T-helper 17 cell (primary cell): ENCODE results near the gene DHODH. TPM values are rescaled to one million over a fixed set of nuclear protein-coding genes. Genes with fewer than 3 reads are reported as not detected.
"Not testable (repeated sequence)": the region's sequence is repeated elsewhere in the genome, so short reads cannot be mapped to it uniquely, and the experiment has no call there.

Experiments used
- ATAC-seq: fragments of 150-1000 bp; cut with Tn5 transposase; 2 replicates; pipeline ENCODE4 v1.10.0; 2021; ENCODE audit warnings: mild to moderate bottlenecking, moderate library complexity
- DNase-seq, 3 donors: peaks; one replicate each; pipeline versions ENCODE4 v3.0.0 to v3.0.0-alpha.2; 2020 to 2021
- H3K9me3 ChIP-seq: one replicate; pipeline ENCODE4 v1.7.0; 2013; ENCODE audit warnings: low read length, mild to moderate bottlenecking; ENCODE audit not compliant: control insufficient read depth, poor library complexity, severe bottlenecking
- H3K27ac Mint-ChIP-seq: one replicate; pipeline ENCODE4 v1.8.0; 2022; ENCODE audit warnings: mild to moderate bottlenecking, moderate library complexity, mixed read lengths
- H3K27me3 Mint-ChIP-seq: one replicate; pipeline ENCODE4 v1.8.0; 2022; ENCODE audit warnings: mixed read lengths
- H3K36me3 Mint-ChIP-seq: one replicate; pipeline ENCODE4 v1.8.0; 2022; ENCODE audit warnings: low read depth, mixed read lengths
- H3K4me1 Mint-ChIP-seq: one replicate; pipeline ENCODE4 v1.8.0; 2022; ENCODE audit warnings: mild to moderate bottlenecking, mixed read lengths
- H3K4me3 Mint-ChIP-seq: one replicate; pipeline ENCODE4 v1.8.0; 2022; ENCODE audit warnings: mild to moderate bottlenecking, moderate library complexity, mixed read lengths
- total RNA-seq, 4 donors: library from RNA in 2 of 4; stranded (reverse) in 2 of 4; gene quantifications; one replicate each; pipeline ENCODE4 v1.2.3 and lab custom pipeline; 2022 to 2026

The DHODH gene
- total RNA-seq, 2 donors from 2014 or later, result 5.0 to 5.9 TPM

DNA sequence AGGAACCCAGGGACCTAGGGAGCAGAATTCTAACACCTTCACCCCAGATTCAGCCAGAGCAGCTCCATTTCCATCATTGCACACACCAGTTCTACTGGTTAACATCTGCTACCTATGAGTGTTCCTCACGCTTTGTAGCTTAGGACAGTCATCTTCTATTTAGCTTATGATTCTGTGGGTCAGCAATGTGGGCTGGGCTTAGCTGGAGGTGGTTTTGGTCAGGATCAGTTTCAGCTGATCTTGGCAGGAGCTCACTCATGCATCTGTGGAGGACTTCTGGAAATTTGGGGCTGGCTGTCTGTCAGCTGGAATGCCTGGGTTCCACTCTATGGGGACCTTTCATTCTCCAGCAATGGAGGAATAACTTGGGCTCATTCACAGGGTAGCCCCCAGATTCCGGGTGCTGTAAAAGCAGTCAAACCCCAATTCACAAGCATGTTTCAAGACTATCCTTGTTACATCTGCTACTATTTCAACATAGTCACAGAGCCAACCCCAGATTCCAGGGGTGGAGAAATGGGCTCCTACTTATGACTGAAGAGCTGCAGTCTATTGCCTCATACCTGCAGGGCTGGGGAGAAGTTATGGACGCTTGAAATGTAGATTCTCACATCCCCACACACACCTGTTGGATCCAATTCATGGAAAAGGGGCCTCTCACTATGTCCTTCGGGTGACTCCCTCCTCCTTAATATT is 42.4 kb downstream of the DHODH start:
- ATAC-seq (no peak), DNase-seq (no peak)
- H3K9me3 ChIP-seq, result no peaks in the 10 kb centered on the region
- Mint-ChIP-seq H3K4me1 (no peaks in the 10 kb centered on the region), H3K36me3 (peaks cover 2% of the 10 kb centered on the region), H3K27me3 (no peaks in the 10 kb centered on the region), H3K27ac (no peak overlapping the region), H3K4me3 (no peak overlapping the region)

DNA sequence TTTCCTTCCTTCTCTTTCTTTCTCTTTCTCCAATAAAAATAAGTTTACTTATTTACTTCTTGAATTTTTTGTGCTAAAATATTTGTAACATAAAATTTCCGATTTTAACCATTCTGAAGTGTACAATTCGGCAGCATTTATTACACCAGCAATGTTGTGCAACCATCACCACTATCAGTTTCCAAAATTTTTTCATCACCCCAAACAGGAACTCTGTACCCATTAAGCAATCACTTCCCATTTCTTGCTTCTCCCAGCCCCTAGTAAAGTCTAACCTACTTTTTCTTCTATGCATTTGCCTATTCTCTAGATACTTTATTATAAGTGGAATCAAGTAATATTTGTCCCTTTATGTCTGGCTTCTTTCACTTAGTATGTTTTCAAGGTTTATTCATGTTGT is 43.3 kb downstream of the DHODH start:
- DNase-seq (no peak), ATAC-seq (no peak)
- Mint-ChIP-seq H3K4me1 (no peaks in the 10 kb centered on the region), H3K27me3 (no peaks in the 10 kb centered on the region), H3K4me3 (no peak overlapping the region), H3K27ac (peak overlapping the region; percentile 24), H3K36me3 (peaks cover 2% of the 10 kb centered on the region)
- no peaks in the 10 kb centered on the region for H3K9me3 ChIP-seq

DNA sequence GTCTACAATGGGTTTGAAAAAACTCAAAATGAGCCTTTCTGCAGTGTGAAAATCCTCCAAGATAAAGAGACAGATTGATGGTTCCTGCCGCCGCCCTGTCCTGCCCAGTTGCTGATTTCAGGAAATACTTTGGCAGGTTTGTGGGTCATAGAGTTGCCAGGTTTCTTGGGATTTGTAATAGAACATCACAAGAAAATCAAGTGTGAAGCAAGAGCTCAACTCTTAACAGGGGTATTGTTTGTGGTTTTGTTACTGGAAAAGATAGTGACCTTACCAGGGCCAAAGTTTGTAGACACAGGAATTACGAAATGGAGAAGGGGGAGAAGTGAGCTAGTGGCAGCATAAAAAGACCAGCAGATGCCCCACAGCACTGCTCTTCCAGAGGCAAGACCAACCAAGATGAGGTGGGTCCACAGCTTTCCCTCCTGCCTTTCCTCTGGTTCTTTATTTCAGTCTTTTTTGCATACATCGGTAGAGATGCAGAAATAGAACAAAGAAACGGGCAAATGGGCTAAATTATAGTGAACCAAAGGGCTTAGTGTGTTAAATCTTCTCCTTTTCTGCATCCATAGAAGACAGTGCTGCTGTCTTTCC is 45.8 kb downstream of the DHODH start, which contains the start of gene HP:
Gene HP (plus strand): TSS at position 252 of the 594 bp plus-strand sequence. CDS start 148 bp downstream, at position 400.
- H3K36me3 Mint-ChIP-seq, DNase-seq, H3K4me3 Mint-ChIP-seq, H3K27ac Mint-ChIP-seq, H3K27me3 Mint-ChIP-seq, ATAC-seq, H3K9me3 ChIP-seq, H3K4me1 Mint-ChIP-seq: not testable (repeated sequence)

DNA sequence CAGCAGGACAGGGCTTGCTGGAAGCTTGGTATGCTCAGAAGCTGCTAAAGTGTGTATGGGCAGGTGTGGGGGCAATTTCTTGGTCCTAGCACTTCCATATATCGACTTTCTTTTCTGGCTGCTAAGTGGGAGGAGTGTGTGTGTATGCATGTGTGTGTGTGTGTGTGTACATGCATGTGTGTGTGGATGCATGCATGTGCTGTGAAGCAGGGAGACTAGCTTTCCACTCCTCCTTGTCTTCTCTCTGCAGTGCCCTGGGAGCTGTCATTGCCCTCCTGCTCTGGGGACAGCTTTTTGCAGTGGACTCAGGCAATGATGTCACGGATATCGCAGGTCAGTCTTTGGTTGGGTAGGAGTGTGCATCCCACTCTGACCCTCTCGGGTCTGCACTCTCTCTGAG is 47.4 kb downstream of the DHODH start:
- Mint-ChIP-seq H3K4me1 (peaks cover 2% of the 10 kb centered on the region), H3K27ac (peak overlapping the region; percentile 9), H3K27me3 (no peaks in the 10 kb centered on the region), H3K36me3 (peaks cover 5% of the 10 kb centered on the region), H3K4me3 (no peak overlapping the region)
- DNase-seq (no peak), ATAC-seq (no peak)
- H3K9me3 ChIP-seq, result no peaks in the 10 kb centered on the region

DNA sequence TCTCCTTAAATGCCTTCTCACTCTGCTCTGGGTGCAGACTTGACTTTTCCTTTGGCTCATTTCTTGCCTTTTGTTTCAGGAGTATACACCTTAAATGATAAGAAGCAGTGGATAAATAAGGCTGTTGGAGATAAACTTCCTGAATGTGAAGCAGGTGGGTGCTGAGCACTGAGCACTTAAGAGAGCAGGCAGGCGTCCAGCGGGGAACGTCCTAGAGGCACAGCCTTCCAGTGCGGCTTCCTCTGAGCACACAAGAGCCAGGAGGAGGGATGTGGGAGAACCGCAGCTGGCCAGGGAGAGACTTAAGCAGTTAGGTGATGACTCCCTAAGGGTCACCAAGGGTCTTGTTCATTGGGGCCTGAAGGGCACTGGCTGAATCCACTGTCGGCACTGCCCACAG is 48.8 kb downstream of the DHODH start:
- not testable (repeated sequence) for DNase-seq, H3K36me3 Mint-ChIP-seq, H3K27me3 Mint-ChIP-seq, H3K9me3 ChIP-seq, H3K4me3 Mint-ChIP-seq, H3K4me1 Mint-ChIP-seq, H3K27ac Mint-ChIP-seq, ATAC-seq

DNA sequence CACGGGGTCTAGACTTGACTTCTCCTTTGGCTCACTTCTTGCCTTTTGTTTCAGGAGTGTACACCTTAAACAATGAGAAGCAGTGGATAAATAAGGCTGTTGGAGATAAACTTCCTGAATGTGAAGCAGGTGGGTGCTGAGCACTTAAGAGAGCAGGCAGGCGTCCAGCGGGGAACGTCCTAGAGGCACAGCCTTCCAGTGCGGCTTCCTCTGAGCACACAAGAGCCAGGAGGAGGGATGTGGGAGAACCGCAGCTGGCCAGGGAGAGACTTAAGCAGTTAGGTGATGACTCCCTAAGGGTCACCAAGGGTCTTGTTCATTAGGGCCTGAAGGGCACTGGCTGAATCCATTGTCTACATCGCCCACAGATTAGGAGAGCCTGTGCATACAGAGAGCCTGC is 50.5 kb downstream of the DHODH start:
- not testable (repeated sequence) for DNase-seq, H3K4me3 Mint-ChIP-seq, H3K27ac Mint-ChIP-seq, H3K9me3 ChIP-seq, ATAC-seq, H3K4me1 Mint-ChIP-seq, H3K36me3 Mint-ChIP-seq, H3K27me3 Mint-ChIP-seq

DNA sequence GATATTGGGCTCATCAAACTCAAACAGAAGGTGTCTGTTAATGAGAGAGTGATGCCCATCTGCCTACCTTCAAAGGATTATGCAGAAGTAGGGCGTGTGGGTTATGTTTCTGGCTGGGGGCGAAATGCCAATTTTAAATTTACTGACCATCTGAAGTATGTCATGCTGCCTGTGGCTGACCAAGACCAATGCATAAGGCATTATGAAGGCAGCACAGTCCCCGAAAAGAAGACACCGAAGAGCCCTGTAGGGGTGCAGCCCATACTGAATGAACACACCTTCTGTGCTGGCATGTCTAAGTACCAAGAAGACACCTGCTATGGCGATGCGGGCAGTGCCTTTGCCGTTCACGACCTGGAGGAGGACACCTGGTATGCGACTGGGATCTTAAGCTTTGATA is 51.9 kb downstream of the DHODH start:
- H3K27ac Mint-ChIP-seq, result no peak overlapping the region
- peaks cover 5% of the 10 kb centered on the region for H3K36me3 Mint-ChIP-seq
- DNase-seq, result no peak
- H3K4me3 Mint-ChIP-seq, result no peak overlapping the region
- ATAC-seq, result no peak
- no peaks in the 10 kb centered on the region for H3K9me3 ChIP-seq
- H3K27me3 Mint-ChIP-seq, result no peaks in the 10 kb centered on the region
- peaks cover 8% of the 10 kb centered on the region for H3K4me1 Mint-ChIP-seq

DNA sequence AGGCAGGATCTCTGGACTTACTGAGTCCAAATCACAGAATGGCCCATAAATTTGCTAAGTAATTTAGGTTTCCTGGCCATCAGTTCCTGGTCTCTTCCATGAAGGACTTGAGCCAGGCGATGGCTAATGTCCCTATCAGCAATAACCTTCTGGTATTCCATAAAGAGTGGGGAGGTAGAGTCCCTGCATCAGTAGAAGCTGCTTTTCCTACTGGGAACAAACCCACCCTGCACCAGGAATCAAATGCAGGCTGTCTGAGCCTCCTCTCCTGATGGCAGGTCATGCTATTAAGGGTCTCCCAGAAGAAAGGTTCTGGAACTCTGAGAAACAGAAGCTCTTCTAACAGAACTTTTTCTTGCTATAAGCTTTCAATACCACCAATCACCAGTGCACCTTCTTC is 53.0 kb downstream of the DHODH start:
- Mint-ChIP-seq H3K36me3 (peaks cover 2% of the 10 kb centered on the region), H3K27me3 (no peaks in the 10 kb centered on the region), H3K27ac (no peak overlapping the region), H3K4me1 (peaks cover 12% of the 10 kb centered on the region), H3K4me3 (no peak overlapping the region)
- H3K9me3 ChIP-seq, result no peaks in the 10 kb centered on the region
- no peak for DNase-seq
- no peak for ATAC-seq

DNA sequence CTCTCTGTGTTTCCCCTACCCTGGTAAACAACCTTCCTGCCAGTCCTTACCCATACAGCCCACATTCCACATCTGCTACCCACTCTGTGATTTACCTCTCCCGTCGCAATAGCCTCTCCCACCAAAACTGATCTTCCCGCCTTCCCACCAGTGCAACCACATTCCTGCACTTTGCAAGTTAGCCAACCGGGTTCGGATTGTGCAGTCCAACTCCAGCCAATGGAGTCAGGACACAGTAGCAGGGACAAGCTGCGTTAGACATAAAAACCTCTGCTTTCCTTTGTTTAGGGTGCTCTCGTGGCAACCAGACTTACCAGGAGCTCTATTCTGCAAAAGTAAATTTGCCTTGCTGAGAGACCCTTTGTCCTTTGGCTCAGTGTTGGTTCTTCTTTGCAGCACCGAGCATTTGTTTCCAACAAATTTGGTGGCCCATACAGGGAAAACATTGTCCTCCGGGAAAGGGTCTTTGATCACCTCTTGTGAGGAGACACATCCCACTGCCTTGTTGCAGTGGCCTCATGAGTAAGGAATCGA is 55.9 kb downstream of the DHODH start:
- no peaks in the 10 kb centered on the region for H3K27me3 Mint-ChIP-seq
- DNase-seq (no peak), ATAC-seq (no peak)
- no peaks in the 10 kb centered on the region for H3K36me3 Mint-ChIP-seq
- H3K27ac Mint-ChIP-seq, result peak overlapping the region; percentile 71
- H3K4me1 Mint-ChIP-seq, result peaks cover 9% of the 10 kb centered on the region
- H3K4me3 Mint-ChIP-seq, result no peak overlapping the region
- no peaks in the 10 kb centered on the region for H3K9me3 ChIP-seq

DNA sequence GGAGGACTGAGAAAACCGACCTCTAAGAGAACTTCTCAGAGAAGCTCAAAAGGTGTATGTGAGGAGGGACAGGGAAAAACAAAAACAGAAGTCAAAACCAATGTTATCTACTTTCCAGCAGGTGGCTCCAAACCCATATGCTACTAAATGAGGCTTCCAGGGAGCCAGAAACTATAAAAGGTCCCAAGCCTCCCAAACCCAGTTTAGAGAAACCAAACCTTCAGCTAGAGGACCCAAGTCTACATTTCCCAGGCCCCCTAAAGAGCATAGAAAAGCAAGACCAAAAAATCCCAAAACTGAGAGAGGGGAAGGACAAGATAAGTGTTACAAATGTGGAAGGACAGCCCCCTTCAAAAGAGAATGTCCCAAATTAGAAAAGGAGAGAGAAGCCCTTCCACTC is 58.2 kb downstream of the DHODH start:
- ATAC-seq (peak; percentile 42), DNase-seq (no peak)
- Mint-ChIP-seq H3K36me3 (no peaks in the 10 kb centered on the region), H3K27ac (no peak overlapping the region), H3K4me3 (no peak overlapping the region), H3K4me1 (peaks cover 9% of the 10 kb centered on the region), H3K27me3 (no peaks in the 10 kb centered on the region)
- H3K9me3 ChIP-seq, result no peaks in the 10 kb centered on the region

DNA sequence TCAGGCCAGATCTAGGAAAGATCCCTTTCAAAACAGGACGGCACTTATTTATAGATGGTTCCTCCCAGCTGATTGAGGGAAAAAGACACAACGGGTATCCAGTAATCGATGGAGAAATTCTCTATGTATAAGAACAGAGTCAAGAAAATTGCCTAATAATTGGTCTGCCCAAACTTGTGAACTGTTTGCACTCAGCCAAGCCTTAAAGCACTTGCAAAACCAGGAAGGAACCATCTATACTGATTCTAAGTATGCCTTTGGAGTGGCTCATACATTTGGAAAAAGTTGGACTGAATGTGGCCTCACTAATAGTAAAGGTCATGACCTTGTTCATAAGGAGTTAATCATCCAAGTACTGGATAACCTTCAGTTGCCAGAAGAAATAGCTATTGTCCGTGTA is 60.4 kb downstream of the DHODH start:
- ATAC-seq, result no peak
- no peaks in the 10 kb centered on the region for H3K9me3 ChIP-seq
- Mint-ChIP-seq H3K27ac (peak overlapping the region; percentile 63), H3K27me3 (no peaks in the 10 kb centered on the region), H3K4me3 (no peak overlapping the region), H3K4me1 (peaks cover 7% of the 10 kb centered on the region), H3K36me3 (no peaks in the 10 kb centered on the region)
- no peak for DNase-seq

DNA sequence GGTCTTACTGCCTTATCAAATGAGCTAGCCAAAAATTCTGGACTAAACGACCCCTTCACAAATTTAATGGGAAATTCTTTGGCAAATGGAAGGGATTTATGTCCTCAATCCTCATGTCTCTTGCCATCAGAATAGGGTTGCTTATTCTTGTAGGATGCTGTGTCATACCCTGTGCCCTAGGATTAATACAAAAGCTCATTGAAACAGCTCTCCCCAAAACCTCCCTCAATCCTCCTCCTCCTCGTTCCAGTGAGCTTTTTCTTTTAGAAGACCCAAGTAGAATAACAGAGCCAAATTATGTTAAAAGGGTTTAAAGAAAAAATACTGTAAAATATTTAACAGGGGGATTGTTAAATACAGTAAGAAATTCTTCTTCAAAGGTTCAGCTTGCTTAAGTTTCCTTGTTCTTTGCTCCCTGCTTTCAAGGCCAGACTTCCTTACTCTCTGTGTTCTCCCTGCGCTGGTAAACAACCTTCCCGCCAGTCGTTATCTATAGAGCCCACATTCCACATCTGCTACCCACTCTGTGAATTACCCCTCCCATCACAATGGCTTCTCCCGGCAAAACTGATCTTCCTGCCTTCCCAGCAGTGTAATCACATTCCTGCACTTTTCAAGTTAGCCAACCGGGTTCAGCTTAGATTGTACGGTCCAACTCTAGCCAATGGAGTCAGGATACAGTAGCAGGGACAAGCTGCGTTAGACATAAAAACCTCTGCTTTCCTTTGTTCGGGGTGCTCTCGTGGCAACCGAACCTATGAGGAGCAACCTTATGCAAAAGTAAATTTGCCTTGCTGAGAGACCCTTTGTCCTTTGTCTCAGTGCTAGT is 64.2 kb downstream of the DHODH start:
- H3K27me3 Mint-ChIP-seq, result no peaks in the 10 kb centered on the region
- no peaks in the 10 kb centered on the region for H3K4me1 Mint-ChIP-seq
- no peak for ATAC-seq
- H3K27ac Mint-ChIP-seq, result no peak overlapping the region
- DNase-seq, result no peak
- no peaks in the 10 kb centered on the region for H3K9me3 ChIP-seq
- H3K36me3 Mint-ChIP-seq, result no peaks in the 10 kb centered on the region
- H3K4me3 Mint-ChIP-seq, result no peak overlapping the region

DNA sequence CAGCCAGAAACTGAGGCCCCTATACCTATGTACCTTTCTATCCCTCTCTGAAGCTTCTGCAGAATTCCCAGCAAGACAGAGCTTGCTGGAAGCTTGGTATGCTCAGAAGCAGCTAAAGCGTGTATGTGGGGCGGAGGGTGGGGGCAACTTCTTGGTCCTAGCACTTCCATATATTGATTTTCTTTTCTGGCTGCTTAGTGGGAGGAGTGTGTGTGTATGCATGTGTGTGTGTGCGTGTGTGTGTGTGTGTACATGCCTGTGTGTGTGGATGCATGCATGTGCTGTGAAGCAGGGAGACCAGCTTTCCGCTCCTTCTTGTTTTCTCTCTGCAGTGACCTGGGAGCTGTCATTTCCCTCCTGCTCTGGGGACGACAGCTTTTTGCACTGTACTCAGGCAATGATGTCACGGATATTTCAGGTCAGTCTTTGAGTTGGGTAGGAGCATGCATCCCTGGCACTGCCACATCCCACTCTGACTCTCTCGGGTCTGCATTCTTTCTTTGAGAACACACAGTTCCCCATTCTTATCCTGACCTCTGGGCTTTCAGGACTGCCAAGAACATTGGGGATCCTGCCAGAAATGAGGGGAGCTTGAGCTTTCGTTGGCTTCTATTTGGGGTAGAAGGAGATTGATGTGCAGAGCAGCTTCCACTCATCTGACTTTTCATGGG is 65.2 kb downstream of the DHODH start:
- ATAC-seq, result no peak
- no peak overlapping the region for H3K27ac Mint-ChIP-seq
- H3K36me3 Mint-ChIP-seq, result no peaks in the 10 kb centered on the region
- DNase-seq, result no peak
- no peaks in the 10 kb centered on the region for H3K27me3 Mint-ChIP-seq
- no peaks in the 10 kb centered on the region for H3K4me1 Mint-ChIP-seq
- no peaks in the 10 kb centered on the region for H3K9me3 ChIP-seq
- no peak overlapping the region for H3K4me3 Mint-ChIP-seq
